Right lobe of liver (tissue), 4 donors: ENCODE measurements around the gene CKAP5.

Source experiments
- POLR2A ChIP-seq: fragments of 450-650 bp; IDR thresholded peaks from one replicate; pipeline ENCODE4 v1.6.1; 2017; ENCODE audit warnings: antibody characterized with exemption, mild to moderate bottlenecking
- TF ChIP-seq, protein P1 (sequence below), 4 donors: fragments of 200-600 bp in 3 of 4; fragments of 450-650 bp in 1 of 4; IDR thresholded peaks; one replicate each; pipeline versions ENCODE4 v1.5.1 to v1.8.0; 2016 to 2022; ENCODE audit warnings: antibody characterized with exemption in 4 of 4, mild to moderate bottlenecking in 2 of 4
- donor health status: DM: no; HTN: no; CAD: no.
- donor health status: DM: no; HTN: no; CAD: no.
- donor health status: DM: no; HTN: yes; CAD: no.

DNA sequence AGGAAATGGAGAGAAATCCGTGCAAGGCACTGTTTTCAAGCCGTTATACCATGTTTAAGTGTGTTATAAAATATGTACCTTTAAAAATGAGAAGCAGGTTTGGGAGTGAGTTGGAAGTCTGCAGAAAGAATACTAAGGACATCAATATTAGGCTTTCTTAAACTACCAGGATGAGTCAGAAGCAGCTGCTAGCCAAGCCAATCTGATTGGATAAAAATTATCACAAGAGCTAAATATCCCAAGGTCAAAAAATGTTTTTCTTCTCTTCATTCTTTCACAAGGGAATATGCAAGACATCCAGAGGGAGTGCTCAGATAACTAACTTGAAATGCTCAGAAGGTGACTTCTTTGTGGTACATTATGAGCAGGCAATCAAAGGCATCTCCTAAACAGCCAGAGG, 19.3 kb upstream of the CKAP5 start:
- TF ChIP-seq, protein P1, sequence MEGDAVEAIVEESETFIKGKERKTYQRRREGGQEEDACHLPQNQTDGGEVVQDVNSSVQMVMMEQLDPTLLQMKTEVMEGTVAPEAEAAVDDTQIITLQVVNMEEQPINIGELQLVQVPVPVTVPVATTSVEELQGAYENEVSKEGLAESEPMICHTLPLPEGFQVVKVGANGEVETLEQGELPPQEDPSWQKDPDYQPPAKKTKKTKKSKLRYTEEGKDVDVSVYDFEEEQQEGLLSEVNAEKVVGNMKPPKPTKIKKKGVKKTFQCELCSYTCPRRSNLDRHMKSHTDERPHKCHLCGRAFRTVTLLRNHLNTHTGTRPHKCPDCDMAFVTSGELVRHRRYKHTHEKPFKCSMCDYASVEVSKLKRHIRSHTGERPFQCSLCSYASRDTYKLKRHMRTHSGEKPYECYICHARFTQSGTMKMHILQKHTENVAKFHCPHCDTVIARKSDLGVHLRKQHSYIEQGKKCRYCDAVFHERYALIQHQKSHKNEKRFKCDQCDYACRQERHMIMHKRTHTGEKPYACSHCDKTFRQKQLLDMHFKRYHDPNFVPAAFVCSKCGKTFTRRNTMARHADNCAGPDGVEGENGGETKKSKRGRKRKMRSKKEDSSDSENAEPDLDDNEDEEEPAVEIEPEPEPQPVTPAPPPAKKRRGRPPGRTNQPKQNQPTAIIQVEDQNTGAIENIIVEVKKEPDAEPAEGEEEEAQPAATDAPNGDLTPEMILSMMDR (IDR thresholded peaks at IDR 0.05): no peak
- no peak for TF ChIP-seq POLR2A
